ENCODE measurements around the gene ARHGEF4. TPM values are rescaled to one million over a fixed set of nuclear protein-coding genes. Genes with fewer than 3 reads are reported as not detected.

Gene ARHGEF4
- total and polyA plus RNA-seq, 10 donors = 0.19 to 0.88 (median 0.46) TPM; not detected in 2

DNA sequence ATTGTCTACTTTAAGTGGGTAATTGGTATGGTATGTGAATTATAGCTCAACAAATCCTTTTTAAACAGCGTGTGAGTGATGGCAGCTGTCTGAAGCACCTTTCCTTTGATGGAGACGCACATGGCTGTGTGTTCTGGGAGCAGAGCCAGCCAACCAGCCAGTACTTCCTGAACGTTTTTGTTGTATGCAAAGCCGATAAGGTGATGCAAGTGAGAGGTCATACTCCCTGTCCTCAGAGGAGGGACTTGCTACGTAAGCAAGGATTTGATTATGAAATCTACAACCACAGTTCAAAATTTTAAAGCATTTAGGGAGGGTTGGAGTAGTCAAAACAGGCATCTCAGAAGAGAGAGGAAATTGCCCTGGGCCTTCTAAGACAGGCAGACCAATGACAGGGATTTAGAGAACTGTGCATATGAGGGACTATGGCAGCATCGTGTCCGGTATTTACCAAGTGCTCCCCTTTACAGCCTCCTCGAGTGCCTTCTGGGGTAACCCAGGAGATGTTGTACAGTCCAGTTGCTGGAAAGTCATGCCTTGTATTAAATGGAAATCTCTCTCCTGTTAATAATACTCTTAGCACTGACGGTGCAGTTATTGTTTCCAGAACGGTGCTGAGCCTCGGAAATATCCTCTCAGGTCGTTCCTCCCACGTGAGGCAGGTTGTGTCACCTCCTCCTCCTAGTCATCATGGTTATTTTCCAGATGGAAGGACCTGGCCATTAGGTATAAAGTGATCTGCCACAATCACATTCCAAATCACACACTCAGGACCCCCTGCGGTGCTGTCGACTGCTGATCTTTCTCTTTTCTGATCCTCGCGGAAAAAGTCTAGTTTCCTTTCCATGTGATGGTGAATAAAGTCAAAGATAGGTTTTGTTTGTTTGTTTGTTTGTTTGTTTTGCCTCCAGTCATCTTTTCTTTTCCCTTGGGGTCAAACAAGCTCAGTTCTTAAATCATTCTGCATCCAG, 28.4 kb downstream of the ARHGEF4 start:
- 50 to 68% (median 56%) methylated on average over 17 of the region's 17 CpGs for WGBS, 5 donors
- H3K9me3 ChIP-seq = no peaks in the 10 kb centered on the region

DNA sequence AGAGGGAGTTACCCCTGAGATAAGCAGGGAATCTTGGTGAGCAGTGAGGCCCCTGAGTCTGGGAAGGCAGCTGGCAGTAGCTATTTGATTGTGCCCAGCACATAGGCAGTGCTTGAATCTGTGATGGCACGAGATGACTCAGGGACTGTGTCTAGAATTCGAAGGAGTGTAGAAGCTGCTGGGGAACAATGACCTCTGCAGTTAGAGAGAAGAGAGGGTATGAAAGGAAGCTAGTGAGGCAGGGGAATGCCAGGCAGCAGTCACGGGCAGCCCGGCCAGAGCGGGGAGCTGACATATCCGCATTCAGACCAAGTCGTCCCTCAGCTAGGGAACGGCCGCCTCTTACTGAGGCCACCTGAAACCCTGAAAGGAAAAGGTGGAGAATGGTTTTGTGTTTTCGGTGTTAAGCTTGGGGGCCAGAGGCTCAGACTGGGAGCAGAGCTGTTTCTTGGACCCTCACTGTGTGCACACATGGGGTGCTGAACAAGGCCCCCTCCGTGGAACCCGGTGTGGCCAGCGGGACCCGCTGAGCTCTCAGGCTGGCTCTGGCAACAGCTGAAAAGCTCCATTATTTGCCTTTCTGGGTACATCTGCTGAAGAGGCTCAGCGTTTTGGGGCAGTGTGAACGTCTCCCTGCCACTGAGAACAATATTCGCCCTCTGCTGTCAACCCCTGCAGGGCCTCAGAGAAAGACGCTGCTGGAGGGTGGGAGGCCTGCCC, 32.9 kb downstream of the ARHGEF4 start:
- Histone ChIP-seq H3K4me1 (peaks cover 0 to 4% (median 0%) of the 10 kb centered on the region in 6 donors), H3K27me3 (replicated peaks in 1 of 7) (peaks cover 0 to 22% (median 0%) of the 10 kb centered on the region in 7 donors), H3K9me3 (no peaks in the 10 kb centered on the region), H3K27ac (no peak overlapping the region), H3K4me3 (no peak overlapping the region), H3K36me3 (no peaks in the 10 kb centered on the region)
- TF ChIP-seq POLR2A (IDR thresholded peaks at IDR 0.05) = no peak
- no peak for TF ChIP-seq POLR2AphosphoS5 (IDR thresholded peaks at IDR 0.05)
- TF ChIP-seq, protein P1, sequence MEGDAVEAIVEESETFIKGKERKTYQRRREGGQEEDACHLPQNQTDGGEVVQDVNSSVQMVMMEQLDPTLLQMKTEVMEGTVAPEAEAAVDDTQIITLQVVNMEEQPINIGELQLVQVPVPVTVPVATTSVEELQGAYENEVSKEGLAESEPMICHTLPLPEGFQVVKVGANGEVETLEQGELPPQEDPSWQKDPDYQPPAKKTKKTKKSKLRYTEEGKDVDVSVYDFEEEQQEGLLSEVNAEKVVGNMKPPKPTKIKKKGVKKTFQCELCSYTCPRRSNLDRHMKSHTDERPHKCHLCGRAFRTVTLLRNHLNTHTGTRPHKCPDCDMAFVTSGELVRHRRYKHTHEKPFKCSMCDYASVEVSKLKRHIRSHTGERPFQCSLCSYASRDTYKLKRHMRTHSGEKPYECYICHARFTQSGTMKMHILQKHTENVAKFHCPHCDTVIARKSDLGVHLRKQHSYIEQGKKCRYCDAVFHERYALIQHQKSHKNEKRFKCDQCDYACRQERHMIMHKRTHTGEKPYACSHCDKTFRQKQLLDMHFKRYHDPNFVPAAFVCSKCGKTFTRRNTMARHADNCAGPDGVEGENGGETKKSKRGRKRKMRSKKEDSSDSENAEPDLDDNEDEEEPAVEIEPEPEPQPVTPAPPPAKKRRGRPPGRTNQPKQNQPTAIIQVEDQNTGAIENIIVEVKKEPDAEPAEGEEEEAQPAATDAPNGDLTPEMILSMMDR (IDR thresholded peaks at IDR 0.05 in 8 of 11, conservative IDR thresholded peaks at IDR 0.05 in 3 of 11) = no peak
- no peak for DNase-seq
- intact Hi-C loops (cut with DNase I; ENCODE audit: low total_unique reads) = loop anchor here (5.0 kb wide), 1 partner anchor 72 kb away; no protein-coding TSS in a partner anchor
- WGBS, 5 donors = 81 to 84% (median 83%) methylated on average over 12 to 18 of the region's 18 CpGs

More for the DNA sequence above, 28.4 kb downstream of the ARHGEF4 start:
- Histone ChIP-seq H3K36me3 (no peaks in the 10 kb centered on the region), H3K4me1 (no peaks in the 10 kb centered on the region), H3K27me3 (replicated peaks in 1 of 7) (peaks cover 0 to 19% (median 0%) of the 10 kb centered on the region in 7 donors), H3K4me3 (no peak overlapping the region), H3K27ac (no peak overlapping the region)
- TF ChIP-seq POLR2AphosphoS5 (IDR thresholded peaks at IDR 0.05) (no peak), POLR2A (IDR thresholded peaks at IDR 0.05) (no peak)
- TF ChIP-seq, protein P1 (IDR thresholded peaks at IDR 0.05 in 8 of 11, conservative IDR thresholded peaks at IDR 0.05 in 3 of 11) = no peak
- DNase-seq = peak; percentile 10
- intact Hi-C loops (cut with DNase I; ENCODE audit: low total_unique reads) = no loop called here

DNA sequence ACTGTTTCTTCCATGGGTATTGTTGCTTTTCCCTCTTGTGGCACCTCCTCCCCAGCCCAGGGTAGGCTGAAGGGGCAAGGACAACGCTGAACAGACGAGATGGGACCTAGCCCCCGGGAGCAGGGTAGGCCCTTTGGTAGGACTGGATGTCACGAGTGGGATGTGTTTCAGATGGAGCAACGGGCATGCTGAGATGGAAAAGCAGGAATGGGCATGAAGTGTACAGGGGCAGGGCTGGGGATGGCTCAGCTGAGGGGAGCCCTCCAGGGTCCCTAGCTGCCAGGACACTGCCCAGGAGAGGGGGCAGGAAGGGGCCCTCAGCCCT, 33.4 kb downstream of the ARHGEF4 start:
- Histone ChIP-seq H3K4me3 (no peak overlapping the region), H3K4me1 (peaks cover 0 to 4% (median 0%) of the 10 kb centered on the region in 6 donors), H3K27ac (no peak overlapping the region), H3K27me3 (replicated peaks in 1 of 7) (peaks cover 0 to 22% (median 0%) of the 10 kb centered on the region in 7 donors), H3K9me3 (no peaks in the 10 kb centered on the region), H3K36me3 (no peaks in the 10 kb centered on the region)
- 70 to 82% (median 76%) methylated on average over 5 of the region's 5 CpGs for WGBS, 5 donors
- DNase-seq = no peak
- TF ChIP-seq POLR2A (IDR thresholded peaks at IDR 0.05) (no peak), POLR2AphosphoS5 (IDR thresholded peaks at IDR 0.05) (no peak)
- intact Hi-C loops (cut with DNase I; ENCODE audit: low total_unique reads) = loop anchor here (5.0 kb wide), 1 partner anchor 73 kb away; no protein-coding TSS in a partner anchor

DNA sequence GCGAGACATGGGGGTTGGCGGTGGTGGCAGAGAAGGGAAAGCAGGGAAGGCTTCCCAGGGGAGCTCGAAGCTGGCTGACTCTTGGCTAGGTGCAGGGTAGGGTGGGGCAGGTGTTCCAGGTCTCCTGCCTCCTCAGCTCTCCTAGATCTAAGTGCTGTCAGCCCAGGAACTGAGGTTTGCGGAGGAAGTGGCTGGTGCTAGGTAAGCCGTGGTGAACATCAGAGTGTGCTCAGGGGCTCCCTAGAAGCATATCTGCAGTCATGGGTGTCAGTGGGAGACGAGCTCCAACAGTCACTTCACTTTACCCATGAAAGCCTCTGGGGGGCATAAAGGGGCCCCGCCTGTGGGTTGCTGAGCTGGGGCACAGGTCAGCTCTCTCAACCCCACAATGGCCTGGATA, 34.1 kb downstream of the ARHGEF4 start:
- Histone ChIP-seq H3K27ac (no peak overlapping the region), H3K36me3 (no peaks in the 10 kb centered on the region), H3K9me3 (no peaks in the 10 kb centered on the region), H3K4me3 (no peak overlapping the region), H3K4me1 (peaks cover 0 to 4% (median 0%) of the 10 kb centered on the region in 6 donors), H3K27me3 (replicated peaks in 1 of 7) (peaks cover 0 to 22% (median 0%) of the 10 kb centered on the region in 7 donors)
- intact Hi-C loops (cut with DNase I; ENCODE audit: low total_unique reads) = loop anchor here (5.0 kb wide), 1 partner anchor 73 kb away; no protein-coding TSS in a partner anchor
- no peak for DNase-seq
- no peak for TF ChIP-seq POLR2AphosphoS5 (IDR thresholded peaks at IDR 0.05)
- TF ChIP-seq, protein P1 (IDR thresholded peaks at IDR 0.05 in 8 of 11, conservative IDR thresholded peaks at IDR 0.05 in 3 of 11) = no peak
- no peak for TF ChIP-seq POLR2A (IDR thresholded peaks at IDR 0.05)
- 64 to 77% (median 65%) methylated on average over 7 of the region's 7 CpGs for WGBS, 5 donors

Data from spleen (tissue), 11 donors.